ENCODE measurements around the gene INSIG2.

Gene INSIG2

DNA sequence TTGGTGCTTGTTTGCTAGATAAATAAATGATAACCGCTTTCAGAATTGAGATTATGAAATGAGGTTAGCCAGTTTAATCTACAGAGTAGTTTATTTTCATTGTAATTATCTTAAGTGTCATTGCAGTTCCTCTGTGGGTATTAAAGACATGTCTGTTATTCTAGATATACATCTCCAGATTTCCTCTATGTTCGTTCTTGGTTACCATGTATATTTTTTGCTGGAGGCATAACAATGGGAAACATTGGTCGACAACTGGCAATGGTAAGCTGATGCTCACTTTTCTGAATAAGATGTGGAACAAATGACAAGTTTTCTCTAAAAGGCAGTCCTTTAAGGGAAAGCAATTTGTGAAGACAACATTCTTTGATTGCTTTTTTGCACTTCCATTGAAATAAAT, 18.7 kb downstream of the INSIG2 start:
- no peaks in the 10 kb centered on the region for H3K9me2 ChIP-seq (ENCODE audit: low read depth, low read length)

DNA sequence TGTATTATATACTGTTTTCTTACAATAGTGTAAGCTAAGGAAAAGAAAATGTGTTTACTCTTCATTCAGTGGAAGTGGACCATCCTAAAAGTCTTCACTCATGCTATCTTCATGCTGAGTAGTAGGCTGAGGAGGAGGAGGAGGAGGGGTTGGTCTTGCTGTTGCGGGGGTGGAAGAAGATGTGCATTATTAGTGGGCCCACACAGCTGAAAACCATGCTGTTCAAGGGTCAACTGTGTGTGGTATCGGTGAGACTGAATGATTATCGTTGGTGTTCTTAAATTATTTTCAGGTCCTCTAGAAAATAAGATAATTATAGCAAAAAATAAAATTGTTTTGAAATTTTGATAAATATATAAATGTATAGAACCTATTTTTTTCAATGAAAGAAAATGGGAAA, 22.0 kb downstream of the INSIG2 start:
- Histone ChIP-seq H3K9ac (ENCODE audit: low read length) (no peak overlapping the region), H3K27me3 (ENCODE audit: insufficient read depth, low read length) (no peaks in the 10 kb centered on the region), H3K9me2 (ENCODE audit: low read depth, low read length) (no peaks in the 10 kb centered on the region), H4K20me1 (ENCODE audit: insufficient read depth, low read length) (no peaks in the 10 kb centered on the region), H3K4me1 (ENCODE audit: insufficient read depth, low read length, severe bottlenecking) (no peaks in the 10 kb centered on the region), H3F3A (ENCODE audit: insufficient read depth, low read length) (no peaks in the 10 kb centered on the region), H3K9me3 (ENCODE audit: low read length) (no peaks in the 10 kb centered on the region), H3K79me2 (ENCODE audit: insufficient read depth, low read length) (no peaks in the 10 kb centered on the region), H3K4me3 (ENCODE audit: low read depth, low read length, poor library complexity, severe bottlenecking) (no peak overlapping the region), H3K36me3 (ENCODE audit: insufficient read depth, low read length) (peaks cover 25% of the 10 kb centered on the region; the same call in 1 of the 2 replicates), H3K27ac (ENCODE audit: low read depth, low read length, poor library complexity, severe bottlenecking) (no peak overlapping the region), H3K4me2 (ENCODE audit: low read length) (no peak overlapping the region), H2AFZ (ENCODE audit: low read length) (no peak overlapping the region)
- TF ChIP-seq EZH2 (IDR thresholded peaks at IDR 0.05; ENCODE audit: borderline replicate concordance, low read length): no peak
- TF ChIP-seq, protein P1, sequence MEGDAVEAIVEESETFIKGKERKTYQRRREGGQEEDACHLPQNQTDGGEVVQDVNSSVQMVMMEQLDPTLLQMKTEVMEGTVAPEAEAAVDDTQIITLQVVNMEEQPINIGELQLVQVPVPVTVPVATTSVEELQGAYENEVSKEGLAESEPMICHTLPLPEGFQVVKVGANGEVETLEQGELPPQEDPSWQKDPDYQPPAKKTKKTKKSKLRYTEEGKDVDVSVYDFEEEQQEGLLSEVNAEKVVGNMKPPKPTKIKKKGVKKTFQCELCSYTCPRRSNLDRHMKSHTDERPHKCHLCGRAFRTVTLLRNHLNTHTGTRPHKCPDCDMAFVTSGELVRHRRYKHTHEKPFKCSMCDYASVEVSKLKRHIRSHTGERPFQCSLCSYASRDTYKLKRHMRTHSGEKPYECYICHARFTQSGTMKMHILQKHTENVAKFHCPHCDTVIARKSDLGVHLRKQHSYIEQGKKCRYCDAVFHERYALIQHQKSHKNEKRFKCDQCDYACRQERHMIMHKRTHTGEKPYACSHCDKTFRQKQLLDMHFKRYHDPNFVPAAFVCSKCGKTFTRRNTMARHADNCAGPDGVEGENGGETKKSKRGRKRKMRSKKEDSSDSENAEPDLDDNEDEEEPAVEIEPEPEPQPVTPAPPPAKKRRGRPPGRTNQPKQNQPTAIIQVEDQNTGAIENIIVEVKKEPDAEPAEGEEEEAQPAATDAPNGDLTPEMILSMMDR (IDR thresholded peaks at IDR 0.05; ENCODE audit: low read length): no peak

More for the DNA sequence above, 18.7 kb downstream of the INSIG2 start:
- H3K4me3 ChIP-seq (ENCODE audit: low read depth, low read length, poor library complexity, severe bottlenecking): no peak overlapping the region
- no peak overlapping the region for H3K4me2 ChIP-seq (ENCODE audit: low read length)
- no peak overlapping the region for H2AFZ ChIP-seq (ENCODE audit: low read length)
- no peak for TF ChIP-seq EZH2 (IDR thresholded peaks at IDR 0.05; ENCODE audit: borderline replicate concordance, low read length)
- TF ChIP-seq, protein P1 (IDR thresholded peaks at IDR 0.05; ENCODE audit: low read length): no peak
- no peaks in the 10 kb centered on the region for H3K79me2 ChIP-seq (ENCODE audit: insufficient read depth, low read length)
- H3K9me3 ChIP-seq (ENCODE audit: low read length): no peaks in the 10 kb centered on the region
- H3K27me3 ChIP-seq (ENCODE audit: insufficient read depth, low read length): no peaks in the 10 kb centered on the region
- no peaks in the 10 kb centered on the region for H4K20me1 ChIP-seq (ENCODE audit: insufficient read depth, low read length)
- no peaks in the 10 kb centered on the region for H3F3A ChIP-seq (ENCODE audit: insufficient read depth, low read length)
- H3K4me1 ChIP-seq (ENCODE audit: insufficient read depth, low read length, severe bottlenecking): peaks cover 3% of the 10 kb centered on the region
- no peak overlapping the region for H3K27ac ChIP-seq (ENCODE audit: low read depth, low read length, poor library complexity, severe bottlenecking)
- no peak overlapping the region for H3K9ac ChIP-seq (ENCODE audit: low read length)
- H3K36me3 ChIP-seq (ENCODE audit: insufficient read depth, low read length): peaks cover 25% of the 10 kb centered on the region; the same call in 1 of the 2 replicates

DNA sequence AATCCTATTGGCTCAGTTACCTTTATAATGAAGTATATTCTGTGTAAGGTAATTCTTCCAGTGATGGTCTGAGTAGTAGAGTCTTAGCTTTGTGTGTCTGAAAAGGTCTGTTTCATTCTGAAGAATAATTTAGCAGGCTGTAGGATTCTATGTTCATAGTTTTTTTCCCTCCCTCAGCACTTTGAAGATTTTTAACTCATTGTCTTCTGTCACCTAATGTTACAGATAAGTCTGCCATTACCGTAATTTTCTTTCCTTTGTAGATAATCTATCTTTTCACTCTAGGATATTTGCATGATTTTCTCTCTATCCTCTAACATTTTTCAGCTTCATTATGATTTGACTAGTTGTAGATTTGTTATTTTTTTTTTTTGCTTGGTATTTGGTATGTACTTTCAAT, 22.7 kb downstream of the INSIG2 start:
- peaks cover 25% of the 10 kb centered on the region; the same call in 1 of the 2 replicates for H3K36me3 ChIP-seq (ENCODE audit: insufficient read depth, low read length)
- H3K27me3 ChIP-seq (ENCODE audit: insufficient read depth, low read length): no peaks in the 10 kb centered on the region
- H4K20me1 ChIP-seq (ENCODE audit: insufficient read depth, low read length): no peaks in the 10 kb centered on the region
- H3K9ac ChIP-seq (ENCODE audit: low read length): no peak overlapping the region
- no peaks in the 10 kb centered on the region for H3K9me3 ChIP-seq (ENCODE audit: low read length)
- H3K79me2 ChIP-seq (ENCODE audit: insufficient read depth, low read length): no peaks in the 10 kb centered on the region
- H3K4me3 ChIP-seq (ENCODE audit: low read depth, low read length, poor library complexity, severe bottlenecking): no peak overlapping the region
- H3K27ac ChIP-seq (ENCODE audit: low read depth, low read length, poor library complexity, severe bottlenecking): no peak overlapping the region
- H3K4me2 ChIP-seq (ENCODE audit: low read length): no peak overlapping the region
- no peaks in the 10 kb centered on the region for H3K4me1 ChIP-seq (ENCODE audit: insufficient read depth, low read length, severe bottlenecking)
- no peaks in the 10 kb centered on the region for H3F3A ChIP-seq (ENCODE audit: insufficient read depth, low read length)
- no peak overlapping the region for H2AFZ ChIP-seq (ENCODE audit: low read length)
- no peaks in the 10 kb centered on the region for H3K9me2 ChIP-seq (ENCODE audit: low read depth, low read length)
- no peak for TF ChIP-seq EZH2 (IDR thresholded peaks at IDR 0.05; ENCODE audit: borderline replicate concordance, low read length)
- TF ChIP-seq, protein P1 (IDR thresholded peaks at IDR 0.05; ENCODE audit: low read length): no peak
